SK-N-MC (cell line): ENCODE results near the gene EIF2B1.

Experiments
- EZH2 ChIP-seq: fragments of 200-600 bp; sonication (generic); IDR thresholded peaks from one replicate; pipeline ENCODE4 v1.6.1; 2017; ENCODE audit warnings: antibody characterized with exemption
- POLR2AphosphoS5 ChIP-seq: IDR thresholded peaks from 2 replicates; pipeline ENCODE4 v1.6.1; 2012; ENCODE audit warnings: mild to moderate bottlenecking, low read depth, low read length, borderline replicate concordance

GRCh38 chr12:123573870-123574269, 59.6 kb downstream of the EIF2B1 start:
- TF ChIP-seq EZH2 (no peak), POLR2AphosphoS5 (no peak)
